Psoas muscle (tissue), 8 donors: ENCODE data around the gene YTHDC1. TPM values are rescaled to one million over a fixed set of nuclear protein-coding genes. Genes with fewer than 3 reads are reported as not detected.

Source experiments
- ATAC-seq, 4 donors: fragments of 200-7000 bp; cut with Tn5 transposase; one replicate each; pipeline ENCODE4 v1.9.1; 2020; ENCODE audit warnings: moderate library complexity in 3 of 4, mild to moderate bottlenecking in 2 of 4
- DNase-seq, 2 donors: peaks; one replicate each; pipeline ENCODE4 v3.0.0-alpha.2; 2020
- H3K27ac ChIP-seq: fragments of 200-600 bp; one replicate; pipeline ENCODE4 v1.8.0; 2022
- H3K27me3 ChIP-seq, 3 donors: fragments of 200-600 bp in 1 of 3; one replicate each; pipeline versions ENCODE4 v1.6.1 to v1.8.0; 2013 to 2022; ENCODE audit warnings: low read length in 2 of 3, mild to moderate bottlenecking in 2 of 3, moderate library complexity in 1 of 3; ENCODE audit not compliant: insufficient read depth in 3 of 3
- H3K36me3 ChIP-seq, 2 donors: fragments of 200-600 bp in 1 of 2; one replicate each; pipeline versions ENCODE4 v1.6.1 to v1.8.0; 2013 to 2022; ENCODE audit warnings: low read depth in 1 of 2, mild to moderate bottlenecking in 1 of 2, moderate library complexity in 1 of 2; ENCODE audit not compliant: insufficient read depth in 1 of 2
- H3K4me1 ChIP-seq: fragments of 200-600 bp; one replicate; pipeline ENCODE4 v1.8.0; 2022
- H3K4me3 ChIP-seq: fragments of 200-600 bp; one replicate; pipeline ENCODE4 v1.8.0; 2022; ENCODE audit warnings: mild to moderate bottlenecking
- H3K9me3 ChIP-seq: fragments of 200-600 bp; one replicate; pipeline ENCODE4 v1.8.0; 2022
- WGBS, 3 donors: extraction: QIAGEN DNeasy Blood & Tissue Kit; methylation state at CpG; one replicate each; pipeline versions ENCODE4 v1.1.6 to v1.1.7; 2013; 5-methylcytosine and 5-hydroxymethylcytosine counted together
- intact Hi-C, 2 donors: fragments of 100-400 bp; cut with DNase I; formaldehyde crosslinking; loops; one replicate each; pipeline versions ENCODE4 v1.11.0 to v1.14.2; 2022
- polyA plus RNA-seq, 3 donors: library from polyadenylated mRNA; stranded (reverse); fragments of 200-250 nt; gene quantifications; one replicate each; pipeline ENCODE4 v1.2.3, GENCODE V29; 2013
- total RNA-seq, 4 donors: library from RNA; stranded (reverse); fragmentation: NEBNext Ultra II Directional in 2 of 4; extraction: Animal tissue kit (Norgen Biotek cat#: 25700) in 2 of 4; gene quantifications; one replicate each; pipeline versions ENCODE4 v1.2.1 to v1.2.4, GENCODE V29; 2021 to 2023
- TF ChIP-seq, protein P1 (sequence below): fragments of 200-600 bp; IDR thresholded peaks from one replicate; pipeline ENCODE4 v1.8.0; 2022; ENCODE audit warnings: antibody characterized with exemption
- donor health status: healthy with polysubstance abuse.
- donor health status: DM: no; HTN: no; CAD: no; lungs with moderate emphysema.
- donor health status: Bipolar disorder and iron deficiency.
- donor health status: healthy.
- donor health status: DM: yes; HTN: yes; CAD: no.
- donor health status: DM: no; HTN: no; CAD: no.
- donor health status: DM: no; HTN: no; CAD: no.
- donor health status: DM: yes; HTN: yes; CAD: no.

YTHDC1 gene
- total and polyA plus RNA-seq, 7 donors, result 19.1 to 58.5 (median 43.2) TPM

DNA sequence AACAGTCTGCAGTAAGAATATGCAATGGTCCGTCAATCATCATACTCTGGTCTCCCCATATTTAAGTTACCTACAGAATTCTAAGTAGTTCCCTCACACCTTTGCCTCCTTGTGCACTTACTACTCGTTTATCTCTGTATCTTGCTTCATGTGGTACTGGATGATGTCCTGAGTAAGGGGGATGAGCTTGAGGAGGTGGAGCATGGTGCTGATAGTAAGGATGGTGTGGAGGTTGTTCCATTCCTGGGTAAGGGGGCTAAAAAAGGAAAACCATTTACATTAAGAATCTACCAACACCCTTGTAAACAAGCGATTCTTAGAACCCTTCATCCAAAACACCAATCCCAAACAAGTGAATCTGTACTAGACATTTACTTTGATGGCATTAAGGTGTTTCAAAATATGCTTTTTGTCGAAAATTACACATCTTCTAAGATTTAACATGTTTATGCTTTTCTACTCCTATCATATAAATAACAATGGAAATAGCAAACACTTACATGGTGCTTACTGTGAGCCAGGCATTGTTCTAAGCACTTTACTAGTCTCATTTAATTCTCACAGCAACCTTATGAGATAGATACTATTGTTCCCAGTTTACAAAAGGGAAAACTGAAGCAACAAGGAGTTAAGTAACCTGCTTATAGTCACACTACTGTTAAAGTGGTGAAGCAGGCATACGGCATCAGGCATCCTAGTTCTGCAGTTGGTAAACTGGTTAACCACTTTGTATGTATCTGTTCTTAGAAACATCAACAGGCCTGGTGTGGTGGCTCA, 33.5 kb downstream of the YTHDC1 start:
- no peak overlapping the region for H3K27ac ChIP-seq
- TF ChIP-seq, protein P1, sequence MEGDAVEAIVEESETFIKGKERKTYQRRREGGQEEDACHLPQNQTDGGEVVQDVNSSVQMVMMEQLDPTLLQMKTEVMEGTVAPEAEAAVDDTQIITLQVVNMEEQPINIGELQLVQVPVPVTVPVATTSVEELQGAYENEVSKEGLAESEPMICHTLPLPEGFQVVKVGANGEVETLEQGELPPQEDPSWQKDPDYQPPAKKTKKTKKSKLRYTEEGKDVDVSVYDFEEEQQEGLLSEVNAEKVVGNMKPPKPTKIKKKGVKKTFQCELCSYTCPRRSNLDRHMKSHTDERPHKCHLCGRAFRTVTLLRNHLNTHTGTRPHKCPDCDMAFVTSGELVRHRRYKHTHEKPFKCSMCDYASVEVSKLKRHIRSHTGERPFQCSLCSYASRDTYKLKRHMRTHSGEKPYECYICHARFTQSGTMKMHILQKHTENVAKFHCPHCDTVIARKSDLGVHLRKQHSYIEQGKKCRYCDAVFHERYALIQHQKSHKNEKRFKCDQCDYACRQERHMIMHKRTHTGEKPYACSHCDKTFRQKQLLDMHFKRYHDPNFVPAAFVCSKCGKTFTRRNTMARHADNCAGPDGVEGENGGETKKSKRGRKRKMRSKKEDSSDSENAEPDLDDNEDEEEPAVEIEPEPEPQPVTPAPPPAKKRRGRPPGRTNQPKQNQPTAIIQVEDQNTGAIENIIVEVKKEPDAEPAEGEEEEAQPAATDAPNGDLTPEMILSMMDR, result no peak
- H3K27me3 ChIP-seq, result no peaks in the 10 kb centered on the region
- no peak overlapping the region for H3K4me3 ChIP-seq
- intact Hi-C loops, result no loop called here
- H3K9me3 ChIP-seq, result no peaks in the 10 kb centered on the region
- H3K4me1 ChIP-seq, result no peaks in the 10 kb centered on the region
- H3K36me3 ChIP-seq, result peaks cover under 1 to 100% of the 10 kb centered on the region in 2 donors
- 88 to 94% (median 90%) methylated on average over 5 of the region's 5 CpGs for WGBS, 3 donors
- DNase-seq (no peak), ATAC-seq (no peak)

- intact Hi-C loops, result loop anchor here in 1 of 2 donors (5.0 kb wide), 1 partner anchor 37 kb away; no protein-coding TSS in a partner anchor
- 61 to 66% (median 62%) methylated on average over 3 of the region's 3 CpGs for WGBS, 3 donors
Observed at GRCh38 chr4:68310651-68311247, 39.1 kb downstream of the YTHDC1 start.

GRCh38 chr4:68304731-68305130, 45.2 kb downstream of the YTHDC1 start:
- no peaks in the 10 kb centered on the region for H3K27me3 ChIP-seq
- DNase-seq (no peak), ATAC-seq (no peak)
- TF ChIP-seq, protein P1, result no peak
- no peaks in the 10 kb centered on the region for H3K36me3 ChIP-seq
- no peak overlapping the region for H3K27ac ChIP-seq
- H3K4me1 ChIP-seq, result no peaks in the 10 kb centered on the region
- WGBS, 3 donors, result 79 to 87% (median 83%) methylated on average over 9 of the region's 9 CpGs
- no peaks in the 10 kb centered on the region for H3K9me3 ChIP-seq
- intact Hi-C loops, result no loop called here
- no peak overlapping the region for H3K4me3 ChIP-seq

More at GRCh38 chr4:68310651-68311247, 39.1 kb downstream of the YTHDC1 start:
- Histone ChIP-seq H3K4me3 (no peak overlapping the region), H3K27ac (no peak overlapping the region), H3K27me3 (no peaks in the 10 kb centered on the region), H3K4me1 (no peaks in the 10 kb centered on the region), H3K9me3 (no peaks in the 10 kb centered on the region), H3K36me3 (peaks cover 0 to 46% of the 10 kb centered on the region in 2 donors)
- DNase-seq, result no peak
- TF ChIP-seq, protein P1, result no peak
- ATAC-seq, result no peak

DNA sequence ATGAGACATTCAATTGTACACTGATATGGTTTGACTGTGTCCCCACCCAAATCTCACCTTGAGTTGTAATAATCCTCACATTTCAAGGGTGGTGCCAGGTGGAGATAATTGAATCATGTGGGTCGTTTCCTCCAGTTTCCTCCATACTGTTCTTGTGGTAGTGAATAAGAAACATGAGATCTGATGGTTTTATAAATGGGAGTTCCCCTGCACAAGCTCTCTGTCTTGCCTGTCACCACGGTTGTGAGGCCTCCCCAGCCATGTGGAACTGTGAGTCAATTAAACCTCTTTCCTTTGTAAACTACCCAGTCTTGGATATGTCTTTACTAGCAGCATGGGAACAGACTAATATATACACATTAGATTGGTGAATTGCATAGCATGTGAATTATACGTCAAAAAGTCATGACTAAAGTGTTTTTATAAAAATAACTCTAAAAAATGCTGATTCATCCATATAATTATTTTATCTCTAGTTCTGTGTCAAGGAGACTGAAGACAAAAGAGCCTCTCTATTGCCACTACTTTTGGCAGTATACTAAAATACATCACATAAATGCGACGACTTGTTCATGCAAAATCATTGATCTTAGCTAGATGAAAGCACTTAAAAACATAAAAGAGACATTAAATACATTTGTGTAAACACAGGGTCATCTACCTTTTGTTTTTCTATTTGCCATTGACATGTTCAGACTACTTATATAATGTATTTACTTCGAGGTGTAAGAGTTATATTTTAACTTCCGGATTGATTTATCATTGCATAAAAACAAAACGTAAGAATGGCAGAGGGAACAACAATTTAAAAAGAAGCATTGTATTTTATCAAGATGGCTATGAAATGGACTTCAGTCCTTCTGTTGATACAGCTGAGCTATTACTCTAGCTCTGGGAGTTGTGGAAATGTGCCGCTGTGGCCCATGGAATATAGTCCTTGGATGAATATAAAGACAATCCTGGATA, 50.1 kb downstream of the YTHDC1 start:
- Histone ChIP-seq H3K9me3 (no peaks in the 10 kb centered on the region), H3K36me3 (no peaks in the 10 kb centered on the region), H3K27me3 (no peaks in the 10 kb centered on the region), H3K27ac (no peak overlapping the region), H3K4me3 (no peak overlapping the region), H3K4me1 (no peaks in the 10 kb centered on the region)
- intact Hi-C loops, result no loop called here
- 71 to 79% (median 72%) methylated on average over 9 of the region's 9 CpGs for WGBS, 3 donors
- DNase-seq (no peak), ATAC-seq (no peak)
- TF ChIP-seq, protein P1, result no peak
